ENCODE results near the gene TAF9B. TPM values are rescaled to one million over a fixed set of nuclear protein-coding genes. Genes with fewer than 3 reads are reported as not detected.
"Not testable (repeated sequence)": the region's sequence is repeated elsewhere in the genome, so short reads cannot be mapped to it uniquely, and the experiment has no call there.

TAF9B gene
- total RNA-seq, 2 experiments from 2014 or later: 18.0 to 18.8 TPM

- Mint-ChIP-seq H3K4me1 (peaks cover 56% of the 10 kb centered on the region), H3K27ac (peak overlapping the region; percentile 71), H3K27me3 (no peaks in the 10 kb centered on the region), H3K9me3 (no peaks in the 10 kb centered on the region), H3K36me3 (ENCODE audit: low read depth) (peaks cover 82% of the 10 kb centered on the region), H3K4me3 (peak overlapping the region; percentile 99)
- DNase-seq: no peak
- CTCF ChIA-PET: no interaction called here
- POLR2A ChIA-PET: no interaction called here
Observed at GRCh38 chrX:78109458-78109857, 30.0 kb downstream of the TAF9B start.

- Mint-ChIP-seq H3K27ac (peak overlapping the region; percentile 92), H3K9me3 (no peaks in the 10 kb centered on the region), H3K27me3 (no peaks in the 10 kb centered on the region), H3K36me3 (ENCODE audit: low read depth) (peaks cover 69% of the 10 kb centered on the region), H3K4me1 (peaks cover 63% of the 10 kb centered on the region), H3K4me3 (peak overlapping the region; percentile 99)
- POLR2A ChIA-PET: interaction anchor here (0.8 to 3.5 kb wide), 5 partner anchors 24 to 212 kb away, joined by 4 to 27 read pairs (median 6); partner anchors contain the start of genes ATP7A, COX7B and MAGT1
- CTCF ChIA-PET: interaction anchor here (1.6 kb wide), 1 partner anchor 208 kb away, joined by 4 read pairs; the partner anchor contains the start of gene COX7B
- no peak for DNase-seq
Observed at GRCh38 chrX:78106651-78106986, 32.8 kb downstream of the TAF9B start.

DNA sequence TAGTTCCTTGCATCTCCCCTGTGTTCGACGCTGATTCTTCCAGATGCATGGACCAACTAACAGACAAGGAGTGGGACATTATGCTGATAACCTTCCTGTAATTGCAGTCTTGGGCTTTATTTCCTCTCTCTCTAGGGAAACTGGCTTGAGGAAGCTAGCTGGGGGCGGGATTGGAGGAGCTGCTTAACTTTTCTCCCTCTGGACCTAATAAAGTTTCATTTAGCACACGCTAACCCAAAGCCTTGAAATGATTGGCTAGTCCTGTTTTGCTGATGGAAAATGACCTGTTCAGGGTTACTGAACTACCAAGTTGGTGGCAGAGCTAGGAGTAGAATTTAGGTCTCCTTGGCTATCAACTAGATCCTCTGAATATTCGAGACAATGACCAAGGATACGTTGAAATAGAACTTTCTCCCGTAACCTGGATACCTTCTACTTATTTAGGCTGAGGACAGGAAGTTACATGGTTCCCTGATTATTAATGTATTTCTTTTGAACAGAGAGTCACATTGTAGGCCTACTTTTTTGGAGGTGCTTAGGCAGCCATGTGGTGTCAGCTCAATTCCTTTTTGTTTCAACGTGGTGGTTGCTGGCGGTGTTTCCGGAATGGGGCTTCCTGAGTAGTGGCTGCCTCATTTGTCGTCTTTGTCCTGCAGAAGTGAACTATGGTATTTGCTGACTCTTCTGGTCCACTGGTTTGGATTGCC is 33.4 kb downstream of the TAF9B start:
- POLR2A ChIA-PET: interaction anchor here (0.8 to 3.5 kb wide), 7 partner anchors 24 to 1046 kb away, joined by 3 to 27 read pairs (median 5); partner anchors contain the start of genes ATP7A, COX7B and MAGT1
- H3K27me3 Mint-ChIP-seq: no peaks in the 10 kb centered on the region
- H3K4me3 Mint-ChIP-seq: peak overlapping the region; percentile 99
- H3K4me1 Mint-ChIP-seq: peaks cover 61% of the 10 kb centered on the region
- DNase-seq: peak; percentile 42
- peaks cover 64% of the 10 kb centered on the region for H3K36me3 Mint-ChIP-seq (ENCODE audit: low read depth)
- H3K9me3 Mint-ChIP-seq: no peaks in the 10 kb centered on the region
- H3K27ac Mint-ChIP-seq: peak overlapping the region; percentile 92
- CTCF ChIA-PET: interaction anchor here (1.6 kb wide), 1 partner anchor 207 kb away, joined by 4 read pairs; the partner anchor contains the start of gene COX7B

- Mint-ChIP-seq H3K27me3 (no peaks in the 10 kb centered on the region), H3K36me3 (ENCODE audit: low read depth) (peaks cover 56% of the 10 kb centered on the region), H3K27ac (peak overlapping the region; percentile 92), H3K4me1 (peaks cover 59% of the 10 kb centered on the region), H3K4me3 (peak overlapping the region; percentile 99), H3K9me3 (no peaks in the 10 kb centered on the region)
- ChIA-PET CTCF (interaction anchor here (1.6 kb wide), 1 partner anchor 206 kb away, joined by 4 read pairs; the partner anchor contains the start of gene COX7B), POLR2A (interaction anchor here (0.9 to 3.5 kb wide), 9 partner anchors 10 to 1053 kb away, joined by 3 to 27 read pairs (median 6); partner anchors contain the start of genes ATP7A, COX7B, MAGT1 and TAF9B)
- peak; percentile 34 for DNase-seq
Observed at GRCh38 chrX:78104447-78105176, 34.8 kb downstream of the TAF9B start.

GRCh38 chrX:78103623-78104446 is 35.6 kb downstream of the TAF9B start, which contains the start of gene PGK1:
PGK1 (plus strand) TSS chrX:78104248; CDS start chrX:78104341, 93 bp downstream.
- POLR2A ChIA-PET: interaction anchor here (0.9 to 3.5 kb wide), 8 partner anchors 10 to 1054 kb away, joined by 3 to 27 read pairs (median 6); partner anchors contain the start of genes ATP7A, COX7B, MAGT1 and TAF9B
- Mint-ChIP-seq H3K27ac (peak within 1 kb of the TSS; percentile 92), H3K4me3 (peak within 1 kb of the TSS; percentile 99), H3K4me1 (peaks cover 51% of the 10 kb centered on the region), H3K9me3 (no peaks in the 10 kb centered on the region), H3K27me3 (no peaks in the 10 kb centered on the region), H3K36me3 (ENCODE audit: low read depth) (peaks cover 49% of the 10 kb centered on the region)
- CTCF ChIA-PET: no interaction called here
- peak; percentile 95 for DNase-seq

DNA sequence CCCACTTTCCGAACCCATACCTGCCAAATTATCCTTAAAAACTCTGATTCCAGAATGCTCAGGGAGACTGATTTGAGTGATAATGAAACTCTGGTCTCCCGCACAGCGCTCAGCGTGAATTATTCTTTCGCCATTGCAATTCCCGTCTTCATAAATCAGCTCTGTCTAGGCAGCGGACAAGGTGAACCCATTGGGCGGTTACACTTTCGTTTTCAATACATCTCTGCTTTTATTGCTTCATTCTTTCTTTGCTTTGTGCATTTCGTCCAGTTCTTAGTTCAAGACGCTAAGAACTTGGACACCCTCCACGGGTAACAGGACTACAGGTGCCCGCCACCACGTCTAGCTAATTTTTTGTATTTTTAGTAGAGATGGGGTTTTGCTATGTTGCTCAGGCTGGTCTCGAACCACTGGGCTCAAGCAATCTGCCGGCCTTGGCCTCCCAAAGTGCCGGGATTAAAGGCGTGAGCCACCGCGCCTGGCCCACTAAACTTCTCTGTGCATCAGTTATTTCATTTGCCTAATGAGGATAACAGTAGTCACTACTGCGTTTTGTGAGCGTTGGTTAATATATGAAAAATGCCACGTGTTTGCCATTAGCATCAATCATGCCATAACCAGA is 36.3 kb downstream of the TAF9B start:
- no peaks in the 10 kb centered on the region for H3K27me3 Mint-ChIP-seq
- H3K36me3 Mint-ChIP-seq (ENCODE audit: low read depth): peaks cover 42% of the 10 kb centered on the region
- peak overlapping the region; percentile 99 for H3K4me3 Mint-ChIP-seq
- DNase-seq: no peak
- H3K4me1 Mint-ChIP-seq: peaks cover 44% of the 10 kb centered on the region
- no peaks in the 10 kb centered on the region for H3K9me3 Mint-ChIP-seq
- peak overlapping the region; percentile 92 for H3K27ac Mint-ChIP-seq
- ChIA-PET CTCF (no interaction called here), POLR2A (interaction anchor here (1.4 to 3.5 kb wide), 3 partner anchors 204 to 1055 kb away, joined by 4 to 27 read pairs (median 18); partner anchors contain the start of genes COX7B and MAGT1)

GRCh38 chrX:78102091-78102490 is 37.4 kb downstream of the TAF9B start:
- Mint-ChIP-seq H3K27ac (peak overlapping the region; percentile 92), H3K4me1 (peaks cover 34% of the 10 kb centered on the region)
- no peak for DNase-seq

DNA sequence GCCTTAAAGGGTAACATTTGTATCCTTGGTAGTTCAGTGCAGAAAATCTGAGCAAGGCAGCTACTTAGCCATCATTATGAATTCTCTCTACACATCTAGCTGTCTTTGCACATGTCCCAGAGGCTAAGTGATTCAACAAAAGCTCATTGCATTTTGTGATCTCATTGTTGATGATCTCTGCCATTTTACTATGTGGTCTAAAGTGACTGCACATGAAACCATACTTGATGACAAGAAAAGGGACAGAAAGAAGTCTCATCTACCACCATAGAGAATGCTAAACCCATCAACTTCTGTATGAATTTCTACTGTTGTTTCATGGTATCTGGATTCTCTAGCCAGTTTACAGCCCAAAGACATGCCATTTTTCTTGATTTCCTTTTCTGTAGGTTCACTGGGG is 41.3 kb downstream of the TAF9B start:
- peaks cover 19% of the 10 kb centered on the region for H3K4me1 Mint-ChIP-seq
- H3K4me3 Mint-ChIP-seq: no peak overlapping the region
- no peaks in the 10 kb centered on the region for H3K9me3 Mint-ChIP-seq
- DNase-seq: no peak
- H3K27me3 Mint-ChIP-seq: no peaks in the 10 kb centered on the region
- ChIA-PET CTCF (no interaction called here), POLR2A (no interaction called here)
- no peak overlapping the region for H3K27ac Mint-ChIP-seq
- H3K36me3 Mint-ChIP-seq (ENCODE audit: low read depth): peaks cover 6% of the 10 kb centered on the region

More at GRCh38 chrX:78102091-78102490, 37.4 kb downstream of the TAF9B start:
- H3K27me3 Mint-ChIP-seq: no peaks in the 10 kb centered on the region
- ChIA-PET CTCF (no interaction called here), POLR2A (no interaction called here)
- no peaks in the 10 kb centered on the region for H3K9me3 Mint-ChIP-seq
- peaks cover 32% of the 10 kb centered on the region for H3K36me3 Mint-ChIP-seq (ENCODE audit: low read depth)
- no peak overlapping the region for H3K4me3 Mint-ChIP-seq

DNA sequence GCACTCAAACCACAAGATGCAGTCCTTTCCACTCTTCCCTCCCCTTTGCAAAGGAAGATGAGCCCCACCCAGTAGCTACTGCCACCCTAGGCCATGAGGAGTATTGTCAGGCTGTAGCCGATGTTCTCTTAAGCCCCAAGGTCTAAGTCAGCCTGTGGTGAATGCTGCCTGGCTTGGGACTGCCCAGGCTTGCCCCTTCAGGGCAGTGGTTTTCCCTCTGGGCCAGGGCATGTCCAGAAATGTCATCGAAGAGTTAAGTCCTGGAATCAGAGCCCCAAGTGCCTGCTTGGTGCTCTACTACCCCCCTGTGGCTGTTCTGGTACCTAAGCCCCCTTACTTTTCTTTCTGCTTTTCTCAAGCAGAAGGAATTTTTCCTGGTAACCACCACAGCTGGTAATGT is 47.2 kb downstream of the TAF9B start:
- H3K27ac Mint-ChIP-seq: no peak overlapping the region
- POLR2A ChIA-PET: no interaction called here
- H3K36me3 Mint-ChIP-seq (ENCODE audit: low read depth): no peaks in the 10 kb centered on the region
- no peak for DNase-seq
- peaks cover 5% of the 10 kb centered on the region for H3K4me1 Mint-ChIP-seq
- no peaks in the 10 kb centered on the region for H3K9me3 Mint-ChIP-seq
- H3K27me3 Mint-ChIP-seq: peaks cover 2% of the 10 kb centered on the region
- H3K4me3 Mint-ChIP-seq: no peak overlapping the region
- CTCF ChIA-PET: interaction anchor here (1.3 kb wide), 1 partner anchor 193 kb away, joined by 4 read pairs; the partner anchor contains the start of gene COX7B

- H3K4me3 Mint-ChIP-seq; H3K27ac Mint-ChIP-seq; H3K36me3 Mint-ChIP-seq (ENCODE audit: low read depth); H3K27me3 Mint-ChIP-seq; POLR2A ChIA-PET; CTCF ChIA-PET; H3K4me1 Mint-ChIP-seq; DNase-seq; H3K9me3 Mint-ChIP-seq: not testable (repeated sequence)
Observed at GRCh38 chrX:78081413-78081812, 58.0 kb downstream of the TAF9B start.

Measured in activated CD4-positive, alpha-beta memory T cell treated with anti-CD3 and anti-CD28 coated beads, Interleukin-2, amount 10 ng/mL, durations not matched to agents 7 days and 5 days (primary cell).